ENCODE measurements around the gene EXOC3L1.

Gene EXOC3L1

DNA sequence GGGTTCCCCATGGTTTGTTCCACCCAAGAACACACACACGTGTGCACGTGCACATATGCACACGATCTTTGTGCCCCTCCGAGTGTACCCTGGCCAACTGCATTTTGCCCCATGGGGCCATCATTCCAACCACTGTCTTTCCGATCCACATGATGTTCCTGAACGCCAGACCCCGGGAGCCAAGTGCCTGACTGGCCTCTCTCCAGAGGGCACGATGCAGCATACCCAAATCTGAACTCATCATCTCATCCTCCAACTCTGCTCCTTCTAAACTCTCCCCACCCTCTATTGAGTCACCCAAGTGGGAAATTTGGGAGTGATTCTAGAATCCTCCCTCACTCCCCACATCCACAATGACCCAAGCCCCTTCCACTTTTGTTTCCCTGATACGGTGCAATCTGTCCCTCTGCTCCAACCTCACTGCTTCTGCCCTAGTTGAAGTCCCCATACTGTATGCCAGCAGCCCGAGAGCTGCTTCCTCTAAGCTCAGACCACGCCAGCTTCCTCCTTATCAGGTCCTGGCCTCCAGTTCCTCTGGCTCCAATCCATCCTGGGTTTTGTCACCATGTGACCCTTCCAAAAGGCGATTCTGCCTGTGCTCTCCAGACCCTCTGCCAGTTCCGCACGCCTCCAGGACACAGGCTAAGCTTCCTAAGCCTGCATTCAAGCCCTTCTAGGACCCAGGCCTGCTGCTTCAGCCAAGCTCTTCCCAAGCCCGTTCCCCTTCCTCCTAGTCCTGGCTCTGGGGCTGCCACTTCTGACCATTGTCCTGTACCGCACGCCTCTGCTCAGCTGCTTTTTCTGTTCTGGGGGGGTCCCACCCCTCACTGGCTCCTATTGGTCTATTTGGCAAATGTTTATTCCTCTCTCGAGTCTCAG, 26.9 kb upstream of the EXOC3L1 start:
- no peak for DNase-seq

DNA sequence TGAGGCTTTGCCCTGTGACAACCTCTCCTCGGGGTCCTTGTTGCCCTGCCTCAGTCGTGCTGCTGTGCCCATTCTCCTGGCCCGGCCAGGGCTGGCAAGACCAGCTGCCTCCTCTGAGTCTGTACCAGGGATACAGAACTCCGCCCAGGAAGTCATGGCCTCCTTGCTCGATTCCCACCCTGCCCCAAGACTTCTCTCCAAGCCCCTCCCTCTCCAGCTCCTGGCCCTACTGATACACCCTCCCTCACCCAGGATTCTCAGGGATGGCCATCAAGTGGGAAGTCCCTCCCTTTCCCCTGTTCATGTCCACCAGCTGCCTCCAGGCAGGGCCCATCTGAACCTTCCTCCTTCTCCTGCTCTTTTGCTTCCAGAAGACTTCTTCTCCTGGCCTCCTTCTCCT, 25.8 kb upstream of the EXOC3L1 start:
- no peak for DNase-seq

DNA sequence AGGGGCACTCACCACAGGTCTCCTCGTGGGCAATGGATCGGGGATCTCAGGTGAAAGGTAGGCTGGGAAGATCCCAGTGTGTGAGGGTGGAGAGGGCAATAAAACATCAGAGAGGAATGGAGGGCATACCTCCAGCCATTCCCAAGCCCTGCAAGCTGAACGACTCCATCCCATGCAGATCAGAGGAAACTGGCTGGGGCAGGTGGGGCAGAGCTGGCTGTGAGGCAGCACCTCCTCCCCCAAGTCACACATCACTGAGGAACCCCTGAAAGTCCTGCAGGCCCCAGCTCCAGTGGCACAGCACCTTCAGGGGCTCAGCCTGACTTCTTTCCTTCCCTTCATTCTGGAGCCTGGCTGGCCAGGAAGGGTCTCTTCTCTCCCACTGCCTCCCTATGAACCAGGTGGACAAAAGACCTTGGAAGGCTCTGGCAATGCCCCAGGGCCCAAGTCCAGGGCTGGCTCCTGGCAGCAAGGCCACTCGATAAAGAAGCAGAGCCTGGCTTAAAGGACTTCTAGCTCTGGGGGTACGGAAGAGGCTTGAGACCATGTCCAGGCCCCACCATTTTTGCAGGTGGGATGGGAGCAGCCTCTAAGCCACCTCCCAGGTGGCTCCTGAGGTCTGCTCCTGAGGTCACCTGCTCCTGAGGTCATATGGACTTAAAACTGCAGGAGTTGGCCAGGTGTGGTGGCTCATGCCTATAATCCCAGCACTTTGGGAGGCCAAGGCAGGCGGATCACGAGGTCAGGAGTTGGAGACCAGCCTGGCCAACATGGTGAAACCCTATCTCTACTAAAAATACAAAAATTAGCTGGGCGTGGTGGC, 23.5 kb upstream of the EXOC3L1 start:
- no peak for DNase-seq

DNA sequence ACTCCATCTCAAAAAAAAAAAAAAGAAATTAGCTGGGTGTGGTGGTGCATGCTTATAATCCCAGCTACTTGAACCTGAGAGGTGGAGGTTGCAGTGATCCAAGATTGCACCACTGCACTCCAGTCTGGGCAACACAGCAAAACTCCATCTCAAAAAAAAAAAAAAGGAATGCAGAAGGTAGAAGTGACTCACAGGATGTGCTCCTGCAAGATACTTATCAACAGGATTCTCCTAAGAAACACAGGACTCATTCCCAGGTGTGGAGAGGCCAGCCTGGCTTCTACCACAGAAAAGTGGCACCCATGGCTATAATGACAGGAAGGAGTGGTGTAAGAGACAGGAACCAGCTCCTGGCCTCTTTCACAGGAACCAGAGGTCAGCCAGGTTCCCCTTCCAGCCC, 22.8 kb upstream of the EXOC3L1 start:
- DNase-seq: no peak

DNA sequence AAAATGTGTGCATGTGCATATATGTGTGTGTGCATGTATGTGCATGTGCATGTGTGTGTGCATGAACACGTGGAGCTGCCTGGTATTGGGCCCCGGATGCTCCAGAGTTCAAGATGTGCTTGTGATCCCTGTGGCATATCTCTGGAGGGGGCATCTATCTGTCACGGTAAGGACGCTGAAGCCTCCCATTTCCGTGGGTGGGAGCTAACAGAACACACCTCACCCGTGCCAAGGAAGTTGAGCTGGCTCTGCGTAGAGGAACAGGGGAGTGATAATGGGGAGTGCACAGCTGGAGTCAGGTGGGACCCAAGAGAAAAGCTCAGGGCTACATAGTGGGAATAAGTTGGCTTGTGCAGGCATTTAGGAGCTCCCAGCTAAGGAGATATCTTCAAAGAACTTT, 21.7 kb upstream of the EXOC3L1 start:
- DNase-seq: no peak

DNA sequence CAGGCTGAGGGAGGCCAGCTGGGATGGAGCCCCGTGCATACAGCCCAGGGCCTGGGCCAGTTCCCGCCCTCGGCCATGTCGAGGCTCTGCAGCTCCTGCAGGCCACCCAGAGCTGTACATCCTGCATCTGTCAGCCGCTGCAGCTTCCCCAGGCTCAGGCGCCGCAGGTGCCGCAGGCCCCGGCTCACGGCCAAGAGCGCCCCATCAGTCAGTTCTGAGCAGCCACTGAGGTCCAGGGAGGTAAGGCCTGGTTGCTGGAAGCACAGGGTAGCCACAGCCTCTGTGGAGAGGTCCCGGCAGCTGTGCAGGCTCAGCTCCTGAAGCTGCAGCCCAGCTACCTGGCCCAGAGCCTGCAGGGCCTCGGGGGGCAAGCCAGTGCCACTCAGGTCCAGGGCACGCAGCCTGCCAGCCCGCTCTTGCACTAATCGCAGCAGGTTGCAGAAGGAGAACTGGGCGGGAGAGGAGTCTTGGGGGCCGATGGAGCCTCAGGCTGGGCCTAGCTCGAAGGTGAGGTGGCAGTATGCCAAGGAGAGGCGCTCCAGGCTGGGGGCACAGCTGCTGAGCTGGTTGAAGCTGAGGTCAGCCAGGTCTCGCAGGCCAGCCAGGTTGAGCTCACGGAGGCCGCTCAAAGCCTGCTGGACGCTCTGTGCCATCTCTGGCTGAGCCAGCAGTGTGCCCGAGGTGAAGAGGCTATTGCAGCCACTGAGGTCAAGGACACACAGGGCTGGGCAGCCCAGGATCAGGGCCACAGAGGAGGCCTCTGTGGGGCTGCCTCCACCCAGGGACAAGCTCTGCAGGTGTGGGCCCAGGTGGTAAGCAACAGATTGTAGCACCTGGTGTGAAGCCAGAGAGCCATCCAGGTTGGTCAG, 20.4 kb upstream of the EXOC3L1 start:
- DNase-seq: no peak

DNA sequence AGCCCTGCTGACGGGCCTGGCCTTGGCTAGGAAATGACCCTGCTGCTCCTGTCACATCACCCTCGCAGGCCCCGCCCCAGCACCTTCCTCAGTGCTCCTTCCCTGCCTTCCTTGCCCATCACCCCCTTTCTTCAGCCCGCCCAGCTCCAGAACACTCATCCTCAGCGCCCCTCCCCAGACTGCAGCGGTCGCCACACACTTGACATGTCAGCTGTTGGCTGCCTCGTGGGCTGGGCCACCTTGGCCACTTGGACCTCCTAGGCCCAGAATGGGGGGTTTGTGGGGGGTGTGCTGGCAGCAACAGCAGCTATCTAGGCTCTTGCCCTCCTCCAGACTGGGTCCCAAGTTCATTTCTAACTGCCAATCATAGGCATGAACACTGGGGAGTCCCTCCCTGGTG, 19.6 kb upstream of the EXOC3L1 start:
- no peak for DNase-seq

DNA sequence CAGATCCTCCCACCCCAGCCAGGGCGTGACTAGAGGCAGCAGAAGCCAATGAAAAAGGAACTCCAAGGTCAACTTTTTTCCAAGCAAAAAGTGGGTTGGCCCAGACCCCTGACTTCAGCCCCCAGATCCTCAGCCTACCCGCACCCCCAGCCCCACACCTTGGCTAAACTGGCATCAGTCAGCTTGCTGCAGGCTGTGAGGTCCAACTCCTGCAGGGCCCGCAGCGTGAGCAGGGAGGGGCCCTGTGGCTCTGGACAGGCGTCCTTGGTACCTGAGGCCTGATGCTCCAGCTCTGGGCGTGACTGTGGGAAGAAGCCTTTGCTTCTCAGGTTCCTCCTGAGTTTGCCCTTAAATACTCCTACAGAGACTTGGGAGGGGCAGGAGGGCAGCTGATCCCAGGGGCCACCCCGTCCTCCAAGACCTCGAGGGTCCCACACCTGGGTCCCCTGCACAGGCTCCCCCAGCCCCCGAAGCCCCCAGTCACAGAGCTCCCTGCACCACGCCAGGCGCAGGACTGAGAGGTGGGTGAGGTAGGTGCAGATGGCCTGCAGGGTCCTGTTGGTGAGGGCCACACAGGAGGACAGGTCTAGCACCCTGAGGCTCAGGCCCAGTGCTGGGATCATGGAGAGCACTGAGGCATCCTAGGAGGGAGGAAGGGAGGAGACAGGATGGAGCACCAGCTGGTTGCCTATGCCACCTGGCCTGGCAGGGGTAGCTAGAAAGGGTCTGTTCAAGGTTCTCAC, 18.4 kb upstream of the EXOC3L1 start:
- no peak for DNase-seq

DNA sequence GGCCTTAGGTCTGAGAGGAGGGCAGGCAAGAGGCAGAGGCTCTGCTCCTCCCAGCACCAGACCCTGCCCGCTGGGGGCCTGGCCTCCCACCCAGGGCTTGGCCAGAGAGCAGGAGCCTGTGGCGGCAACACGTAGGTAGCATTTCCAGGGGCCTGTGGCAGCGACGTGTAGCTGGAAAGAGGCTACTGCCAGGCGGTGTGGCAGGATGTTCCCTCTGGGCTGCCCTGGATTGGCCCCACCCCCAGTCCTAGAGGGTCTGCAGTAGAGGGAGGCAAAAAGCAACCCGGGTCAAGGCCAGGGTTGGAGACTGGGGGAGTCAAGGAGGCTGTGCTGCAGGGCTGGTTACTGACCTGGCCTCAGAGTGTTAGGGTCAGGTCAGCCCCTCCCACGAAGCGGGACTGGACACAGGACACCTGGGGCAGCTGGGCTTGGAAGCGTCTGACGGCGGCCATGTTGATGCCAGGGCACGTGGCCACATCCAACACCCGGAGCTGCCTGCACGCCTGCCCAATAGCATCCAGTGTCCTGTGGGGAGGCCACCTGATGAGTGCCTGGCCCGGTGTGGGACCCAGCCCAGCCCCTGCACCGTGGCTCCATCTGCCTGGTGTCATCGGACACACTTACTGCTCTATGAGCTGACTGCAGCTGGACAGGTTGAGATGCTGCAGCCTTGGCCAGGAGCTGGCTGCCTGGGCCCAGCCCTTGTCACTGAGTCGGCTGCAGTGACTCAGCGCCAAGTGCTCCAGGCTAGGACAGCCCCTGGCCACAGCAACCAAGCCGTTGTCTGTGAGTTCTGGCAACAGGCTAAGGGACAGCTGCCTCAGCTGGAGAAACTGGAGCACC, 17.5 kb upstream of the EXOC3L1 start:
- no peak for DNase-seq

DNA sequence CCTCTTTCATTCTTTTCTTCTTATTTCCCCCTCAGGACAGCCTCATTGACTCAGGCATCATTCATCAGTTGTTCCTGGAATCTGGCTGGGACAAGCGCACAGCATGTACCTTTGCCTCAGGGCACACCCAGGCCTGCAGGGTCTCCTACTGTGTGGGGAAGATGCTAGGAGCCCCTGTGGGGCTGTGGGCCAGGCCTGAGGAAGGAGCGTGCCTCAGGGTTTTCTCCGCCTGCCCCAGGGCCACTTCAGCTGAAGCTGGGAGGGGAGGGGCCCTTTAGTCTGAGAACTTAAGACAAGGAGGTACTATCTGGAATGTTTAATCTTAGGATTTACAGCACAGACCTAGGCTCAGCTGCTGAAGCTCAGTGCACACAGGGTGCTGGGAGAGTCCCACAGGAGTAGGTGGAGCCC, 16.9 kb upstream of the EXOC3L1 start:
- no peak for DNase-seq

DNA sequence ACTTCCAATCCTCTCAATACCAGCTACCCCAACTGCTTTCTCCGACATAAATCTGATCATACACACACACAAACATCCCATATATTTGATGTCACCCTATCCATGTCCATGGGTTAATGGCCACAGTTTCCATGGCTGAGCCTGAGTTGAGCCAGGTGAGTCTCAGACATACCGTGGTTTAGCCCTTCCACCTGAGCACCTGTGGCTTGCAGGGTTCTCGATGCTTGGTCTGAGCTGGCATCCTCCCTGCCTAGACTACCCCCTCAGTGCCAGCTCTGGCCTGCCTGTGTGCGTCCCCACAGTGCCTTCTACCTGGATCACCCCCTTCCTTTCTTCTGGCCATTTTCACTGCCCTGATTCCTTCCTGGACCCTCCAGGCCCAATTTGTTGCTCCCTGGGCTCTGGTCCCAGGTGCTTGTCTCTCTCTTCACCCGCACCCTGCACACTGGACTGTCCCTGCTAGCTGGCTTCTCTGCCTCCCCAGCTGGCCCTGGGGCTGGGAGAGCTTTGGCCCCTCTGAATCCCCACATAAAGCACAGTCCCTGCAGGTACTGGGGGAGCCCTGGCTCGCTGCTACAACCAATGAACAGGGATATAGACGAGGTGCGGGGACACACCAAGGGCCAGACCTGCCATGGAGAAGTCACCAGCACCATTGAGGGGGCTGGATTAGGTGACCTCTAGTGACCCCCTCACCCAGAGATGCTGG, 16.3 kb upstream of the EXOC3L1 start:
- DNase-seq: no peak

DNA sequence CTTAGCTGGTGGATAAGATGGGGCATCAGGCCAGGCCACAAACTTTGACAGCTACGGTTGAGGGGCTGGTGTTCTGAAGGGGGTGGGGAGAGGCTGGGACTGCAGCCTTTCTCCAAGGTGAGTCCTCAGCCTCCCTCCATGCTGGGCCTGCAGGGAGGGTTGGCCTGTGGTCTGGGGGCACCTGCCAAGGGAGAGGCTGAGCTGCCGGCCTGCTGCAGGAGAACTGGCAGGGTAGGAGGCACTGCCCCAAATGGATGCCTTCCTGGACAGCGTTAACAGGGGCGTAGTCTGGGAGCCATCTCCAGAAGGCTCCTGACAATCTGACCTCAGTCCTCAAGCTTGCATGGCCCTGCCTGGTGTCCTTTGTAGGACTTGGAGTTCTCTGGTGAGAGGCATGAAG, 14.1 kb upstream of the EXOC3L1 start:
- DNase-seq: no peak

DNA sequence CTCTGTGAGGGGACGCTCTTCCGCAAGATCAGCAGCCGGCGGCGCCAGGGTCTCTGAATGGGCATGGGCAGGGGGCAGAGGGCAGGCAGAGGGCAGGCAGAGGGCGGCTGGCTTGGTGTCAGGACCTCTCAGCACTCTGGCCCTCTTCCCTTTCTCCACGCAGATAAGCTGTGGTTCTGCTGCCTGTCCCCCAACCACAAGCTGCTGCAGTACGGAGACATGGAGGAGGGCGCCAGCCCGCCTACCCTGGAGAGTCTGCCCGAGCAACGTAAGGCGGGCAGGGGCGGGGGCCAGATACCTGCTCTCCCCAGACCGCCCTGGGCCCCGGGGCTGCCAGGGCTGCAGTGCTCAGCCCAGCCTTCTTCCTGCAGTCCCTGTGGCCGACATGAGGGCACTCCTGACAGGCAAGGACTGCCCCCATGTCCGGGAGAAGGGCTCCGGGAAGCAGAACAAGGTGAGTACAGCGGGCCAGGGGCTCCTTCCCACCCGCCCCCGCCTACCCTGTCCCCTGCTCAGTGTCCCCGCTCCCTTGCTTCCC, 13.1 kb upstream of the EXOC3L1 start:
- DNase-seq: no peak

DNA sequence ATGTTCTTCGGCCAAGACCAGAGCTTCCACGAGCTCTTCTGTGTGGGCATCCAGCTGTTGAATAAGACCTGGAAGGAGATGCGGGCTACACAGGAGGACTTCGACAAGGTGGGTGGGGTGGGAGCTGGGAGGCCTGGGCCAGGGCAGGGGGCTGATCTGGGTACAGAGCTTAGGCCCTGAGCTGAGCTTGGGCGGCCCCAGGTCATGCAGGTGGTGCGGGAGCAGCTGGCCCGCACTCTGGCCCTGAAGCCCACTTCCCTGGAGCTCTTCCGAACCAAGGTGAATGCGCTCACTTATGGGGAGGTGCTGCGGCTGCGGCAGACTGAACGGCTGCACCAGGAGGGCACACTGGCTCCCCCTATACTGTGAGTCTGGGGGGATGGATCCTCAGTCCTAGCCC, 12.5 kb upstream of the EXOC3L1 start:
- DNase-seq: no peak

DNA sequence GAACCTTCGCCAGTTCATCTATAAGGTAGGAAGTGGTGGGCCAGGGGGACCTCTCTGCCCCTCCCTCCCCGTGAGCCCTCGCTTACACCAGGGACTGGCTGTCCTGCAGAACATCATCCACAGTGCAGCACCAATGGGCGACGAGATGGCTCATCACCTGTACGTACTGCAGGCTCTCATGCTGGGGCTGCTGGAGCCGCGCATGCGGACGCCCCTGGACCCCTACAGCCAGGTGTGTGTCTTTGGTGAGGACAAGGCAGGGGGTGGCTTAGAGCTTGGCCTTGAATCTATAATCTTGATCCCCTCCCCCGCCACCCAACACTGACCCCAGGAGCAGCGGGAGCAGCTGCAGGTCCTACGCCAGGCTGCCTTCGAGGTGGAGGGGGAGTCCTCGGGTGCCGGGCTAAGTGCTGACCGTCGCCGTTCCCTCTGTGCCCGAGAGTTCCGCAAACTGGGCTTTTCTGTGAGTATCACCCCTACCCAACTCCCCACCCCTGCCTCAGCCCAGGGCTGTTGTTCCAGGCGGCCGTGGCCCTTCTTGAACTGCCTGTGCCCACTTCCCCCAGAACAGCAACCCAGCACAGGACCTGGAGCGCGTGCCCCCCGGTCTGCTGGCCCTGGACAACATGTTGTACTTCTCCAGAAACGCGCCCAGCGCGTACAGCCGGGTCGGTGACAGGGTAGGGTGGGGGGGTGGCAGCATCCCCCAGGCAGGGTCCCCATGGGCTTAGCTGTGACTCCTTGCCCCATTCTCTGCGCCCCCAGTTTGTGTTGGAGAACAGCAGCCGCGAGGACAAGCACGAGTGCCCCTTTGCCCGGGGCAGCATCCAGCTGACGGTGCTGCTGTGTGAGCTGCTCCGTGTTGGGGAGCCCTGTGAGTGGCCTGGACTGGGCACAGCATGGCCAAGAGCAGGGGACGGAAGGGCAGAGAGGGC, 11.7 kb upstream of the EXOC3L1 start:
- no peak for DNase-seq

DNA sequence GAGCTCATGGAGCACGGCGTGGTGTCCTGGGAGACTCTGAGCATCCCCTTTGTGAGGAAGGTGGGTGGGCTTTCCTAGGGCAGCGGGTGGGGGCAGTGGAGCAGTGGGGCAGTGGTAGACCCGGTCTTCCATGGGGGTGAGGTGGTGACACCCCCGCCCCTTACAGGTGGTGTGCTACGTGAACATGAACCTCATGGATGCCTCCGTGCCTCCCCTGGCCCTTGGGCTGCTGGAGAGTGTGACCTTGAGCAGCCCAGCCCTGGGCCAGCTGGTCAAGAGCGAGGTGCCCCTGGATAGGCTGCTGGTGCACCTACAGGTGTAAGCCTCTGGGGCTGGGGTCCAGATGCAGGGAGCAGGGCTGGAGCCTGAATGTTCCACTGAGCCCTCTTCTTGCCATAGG, 10.6 kb upstream of the EXOC3L1 start:
- no peak for DNase-seq

DNA sequence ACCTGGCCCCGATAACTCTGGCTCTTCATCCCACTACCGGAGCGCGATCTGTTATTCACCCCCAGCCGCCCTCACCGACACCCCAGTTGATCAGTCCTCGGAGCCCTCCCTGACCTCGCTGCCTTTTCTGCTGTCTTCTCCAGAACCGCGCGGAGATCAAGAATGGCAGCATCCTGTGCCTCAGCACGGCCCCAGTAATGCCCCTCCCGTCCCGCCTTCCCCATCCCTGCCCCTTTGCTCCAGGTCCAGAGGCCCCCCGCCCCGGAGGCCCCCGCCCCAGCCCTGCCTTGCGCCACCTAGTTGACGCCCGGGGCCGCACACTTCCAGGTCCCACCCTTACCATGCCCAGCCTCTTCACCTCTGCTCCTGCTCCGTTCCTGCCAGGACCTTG, 9.9 kb upstream of the EXOC3L1 start:
- DNase-seq: no peak

DNA sequence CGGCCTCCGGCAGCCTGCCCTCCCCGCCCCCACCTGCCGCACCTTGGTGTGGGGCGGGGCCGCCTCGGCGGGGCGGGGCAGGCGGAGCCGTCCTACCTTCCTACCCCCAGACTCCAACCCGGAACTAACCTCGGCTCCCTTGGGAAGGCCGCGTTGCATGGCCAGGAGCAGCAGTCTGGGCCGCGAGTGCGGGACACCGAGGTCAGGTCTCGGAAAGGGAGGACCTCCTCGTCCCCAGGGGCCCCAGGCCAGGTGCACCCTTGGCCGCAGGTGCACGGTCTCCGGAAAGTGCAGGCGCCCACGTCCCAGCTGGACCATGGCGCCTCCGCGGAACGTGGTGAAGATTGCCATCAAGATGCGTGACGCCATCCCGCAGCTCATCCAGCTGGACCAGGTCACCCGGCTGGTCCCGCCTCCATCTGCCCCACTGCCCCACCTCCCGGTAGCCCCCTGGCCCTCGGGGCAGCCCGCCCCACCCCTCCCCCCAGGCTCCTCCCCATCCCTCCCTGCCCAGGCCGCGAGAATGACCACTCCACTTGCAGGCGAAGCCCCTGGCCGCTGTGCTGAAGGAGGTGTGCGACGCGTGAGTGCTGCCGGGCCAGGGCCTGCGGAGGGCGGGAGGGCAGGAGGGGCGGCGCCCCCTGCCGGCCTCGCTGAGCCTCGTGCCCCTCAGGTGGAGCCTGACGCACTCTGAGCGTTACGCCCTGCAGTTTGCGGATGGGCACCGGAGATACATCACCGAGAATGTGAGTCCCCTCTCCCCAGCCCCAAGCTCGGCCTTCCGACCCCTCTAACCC, 9.3 kb upstream of the EXOC3L1 start, which contains the start of gene ELMO3:
Gene ELMO3 (plus strand): TSS at position 121 of the 797 bp plus-strand sequence. CDS start 196 bp downstream, at position 317.
- DNase-seq: no peak

Data from T-helper 9 cell (primary cell).